Lower leg skin (tissue), 4 donors: ENCODE results near the gene FBXL19. TPM values are rescaled to one million over a fixed set of nuclear protein-coding genes. Genes with fewer than 3 reads are reported as not detected.

Experiments used
- DNase-seq, 2 donors: peaks; one replicate each; pipeline ENCODE4 v3.0.0-alpha.2; 2019; ENCODE audit warnings: low spot score in 2 of 2
- H3K4me3 ChIP-seq: fragments of 200-600 bp; sonication (generic); 2 replicates; pipeline ENCODE4 v1.5.1; 2017; ENCODE audit warnings: mild to moderate bottlenecking, low read depth; ENCODE audit not compliant: poor library complexity, severe bottlenecking
- POLR2A ChIP-seq, 2 donors: fragments of 450-650 bp; IDR thresholded peaks; one replicate each; pipeline ENCODE4 v1.6.1; 2016 to 2017; ENCODE audit warnings: antibody characterized with exemption in 2 of 2, mild to moderate bottlenecking in 1 of 2, moderate library complexity in 1 of 2
- WGBS, 2 donors: methylation state at CpG; one replicate each; pipeline ENCODE4 v1.1.5; 2018; 5-methylcytosine and 5-hydroxymethylcytosine counted together
- intact Hi-C: fragments of 100-400 bp; cut with DNase I; formaldehyde crosslinking; loops from one replicate; pipeline ENCODE4 v1.15.0; 2023; ENCODE audit warnings: low total_unique reads
- total RNA-seq, 4 donors: library from RNA; depleted of rRNA; stranded (reverse); fragments of >200 nt; gene quantifications; one replicate each; pipeline ENCODE4 v1.1.0, GENCODE V29; 2016
- TF ChIP-seq, protein P1 (sequence below), 3 donors: fragments of 450-650 bp; IDR thresholded peaks; one replicate each; pipeline ENCODE4 v1.5.1; 2016; ENCODE audit warnings: antibody characterized with exemption in 3 of 3, mild to moderate bottlenecking in 3 of 3, moderate library complexity in 2 of 3

FBXL19 gene
- total RNA-seq, 4 donors from 2014 or later: 17.7 to 25.1 (median 22.1) TPM

DNA sequence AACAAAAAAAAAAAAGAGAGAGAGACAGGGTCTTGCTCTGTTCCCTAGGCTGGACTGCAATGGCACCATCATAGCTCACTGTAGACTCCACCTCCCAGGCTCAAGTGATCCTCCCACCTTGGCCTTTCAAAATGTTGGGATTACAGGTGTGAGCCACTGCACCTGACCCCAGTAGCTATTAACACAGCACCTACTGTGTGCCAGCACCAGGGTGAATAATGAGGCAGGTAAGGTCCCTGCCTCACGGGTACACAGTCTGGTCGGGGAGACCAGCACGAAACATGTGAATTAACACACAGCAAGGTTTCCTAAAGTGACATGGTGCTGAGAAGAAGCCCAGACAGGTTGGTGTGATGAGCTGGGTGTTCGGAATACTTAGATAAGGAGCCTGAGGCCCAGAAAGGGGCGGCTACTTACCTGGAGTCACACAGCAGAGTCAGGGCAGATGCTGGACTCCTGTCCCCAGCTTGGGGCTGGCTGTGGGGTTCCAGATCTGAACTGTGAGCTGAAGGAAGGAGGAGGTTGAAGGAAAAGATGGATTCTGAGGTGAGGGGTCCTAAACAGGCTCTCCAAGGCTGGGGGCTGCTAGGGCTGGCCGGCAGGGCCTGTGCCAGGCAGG lies 10.5 kb upstream of the FBXL19 start:
- no peak for TF ChIP-seq POLR2A (IDR thresholded peaks at IDR 0.05)
- TF ChIP-seq, protein P1, sequence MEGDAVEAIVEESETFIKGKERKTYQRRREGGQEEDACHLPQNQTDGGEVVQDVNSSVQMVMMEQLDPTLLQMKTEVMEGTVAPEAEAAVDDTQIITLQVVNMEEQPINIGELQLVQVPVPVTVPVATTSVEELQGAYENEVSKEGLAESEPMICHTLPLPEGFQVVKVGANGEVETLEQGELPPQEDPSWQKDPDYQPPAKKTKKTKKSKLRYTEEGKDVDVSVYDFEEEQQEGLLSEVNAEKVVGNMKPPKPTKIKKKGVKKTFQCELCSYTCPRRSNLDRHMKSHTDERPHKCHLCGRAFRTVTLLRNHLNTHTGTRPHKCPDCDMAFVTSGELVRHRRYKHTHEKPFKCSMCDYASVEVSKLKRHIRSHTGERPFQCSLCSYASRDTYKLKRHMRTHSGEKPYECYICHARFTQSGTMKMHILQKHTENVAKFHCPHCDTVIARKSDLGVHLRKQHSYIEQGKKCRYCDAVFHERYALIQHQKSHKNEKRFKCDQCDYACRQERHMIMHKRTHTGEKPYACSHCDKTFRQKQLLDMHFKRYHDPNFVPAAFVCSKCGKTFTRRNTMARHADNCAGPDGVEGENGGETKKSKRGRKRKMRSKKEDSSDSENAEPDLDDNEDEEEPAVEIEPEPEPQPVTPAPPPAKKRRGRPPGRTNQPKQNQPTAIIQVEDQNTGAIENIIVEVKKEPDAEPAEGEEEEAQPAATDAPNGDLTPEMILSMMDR (IDR thresholded peaks at IDR 0.05): no peak
- no peak for DNase-seq
- intact Hi-C loops: no loop called here
- 84 to 89% methylated on average over 6 of the region's 6 CpGs for WGBS, 2 donors
- no peak overlapping the region for H3K4me3 ChIP-seq

DNA sequence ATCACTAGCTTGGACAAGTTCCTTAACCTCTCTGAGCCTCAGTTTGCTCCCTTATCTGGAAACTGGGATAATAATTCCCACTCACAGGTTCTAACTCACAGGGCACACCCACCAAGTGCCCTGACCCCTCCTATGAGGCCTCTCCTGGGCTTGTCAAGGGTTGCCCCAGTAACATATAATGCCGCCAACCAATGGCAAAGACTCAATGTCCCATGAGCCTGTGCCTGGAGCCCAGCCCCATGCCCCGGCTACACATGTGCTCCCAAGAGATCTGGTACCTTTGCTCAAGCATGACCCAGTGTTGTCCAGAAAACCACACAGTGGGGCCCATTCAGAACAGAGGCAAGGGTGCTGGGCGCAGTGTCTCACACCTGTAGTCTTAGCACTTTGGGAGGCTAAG lies 8.5 kb upstream of the FBXL19 start:
- intact Hi-C loops: no loop called here

DNA sequence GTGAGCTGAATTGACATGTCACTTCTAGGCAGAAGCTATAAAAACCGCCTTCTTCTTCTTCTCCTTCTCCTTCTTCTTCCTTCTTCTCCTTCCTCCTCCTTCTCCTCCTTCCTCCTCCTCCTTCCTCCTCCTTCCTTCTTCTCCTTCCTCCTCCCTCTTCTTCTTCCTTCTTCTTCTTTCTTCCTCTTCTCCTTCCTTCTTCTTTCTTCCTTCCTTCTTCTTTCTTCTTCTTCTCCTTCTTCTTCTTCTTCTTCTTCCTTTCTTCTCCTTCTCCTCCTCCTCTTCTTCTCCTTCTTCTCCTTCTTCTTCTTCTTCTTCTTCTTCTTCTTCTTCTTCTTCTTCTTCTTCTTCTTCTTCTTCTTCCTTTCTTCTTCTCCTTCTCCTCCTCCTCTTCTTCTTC lies 4.8 kb upstream of the FBXL19 start:
- TF ChIP-seq, protein P1 (IDR thresholded peaks at IDR 0.05): no peak
- no peak for TF ChIP-seq POLR2A (IDR thresholded peaks at IDR 0.05)
- WGBS, 2 donors: 91 to 92% methylated on average over 1 of the region's 1 CpG
- no peak overlapping the region for H3K4me3 ChIP-seq
- intact Hi-C loops: no loop called here
- DNase-seq: no peak

More for the DNA sequence above, 8.5 kb upstream of the FBXL19 start:
- H3K4me3 ChIP-seq: no peak overlapping the region
- no peak for DNase-seq
- WGBS, 2 donors: 68 to 81% methylated on average over 3 of the region's 3 CpGs
- TF ChIP-seq POLR2A (IDR thresholded peaks at IDR 0.05): no peak
- TF ChIP-seq, protein P1 (IDR thresholded peaks at IDR 0.05): no peak

DNA sequence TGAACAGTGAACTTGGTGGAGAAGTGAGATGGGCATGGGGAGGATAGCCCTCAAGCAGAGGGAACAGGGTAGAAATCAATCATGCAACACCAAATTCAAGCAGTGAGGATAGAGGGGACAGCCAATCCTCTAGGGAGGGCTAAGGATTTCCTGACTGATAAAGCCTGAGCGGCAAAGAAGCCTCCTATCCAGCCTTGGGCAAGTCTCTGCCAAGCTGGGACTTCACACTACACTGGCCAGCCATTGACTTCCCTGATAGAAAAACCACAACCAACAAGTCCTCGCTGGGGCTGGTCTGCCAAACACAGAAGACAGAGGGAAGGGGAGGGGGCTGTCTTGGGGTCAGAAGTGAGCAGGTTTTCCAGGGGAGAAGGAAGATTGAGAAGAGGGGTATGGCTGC lies 2.5 kb upstream of the FBXL19 start:
- DNase-seq: no peak
- TF ChIP-seq, protein P1 (IDR thresholded peaks at IDR 0.05): no peak
- TF ChIP-seq POLR2A (IDR thresholded peaks at IDR 0.05): no peak
- intact Hi-C loops: loop anchor here (1.0 kb wide), 1 partner anchor 76 kb away; no protein-coding TSS in a partner anchor
- no peak overlapping the region for H3K4me3 ChIP-seq
- WGBS, 2 donors: 75 to 77% methylated on average over 2 of the region's 2 CpGs

DNA sequence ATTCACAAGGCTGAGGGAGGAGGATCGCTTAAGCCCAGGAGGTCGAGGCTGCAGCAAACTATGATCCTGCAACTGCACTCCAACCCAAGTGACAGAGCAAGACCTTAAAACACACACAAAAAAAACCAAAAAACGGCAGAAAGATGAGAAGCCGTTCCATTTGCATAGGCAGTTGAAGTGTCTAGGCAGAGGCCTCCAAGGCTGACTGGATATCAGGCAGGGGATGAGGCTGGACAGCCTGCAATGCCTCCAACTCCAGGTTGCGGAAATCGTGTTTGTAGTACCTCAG lies 2.0 kb upstream of the FBXL19 start:
- intact Hi-C loops: no loop called here

More for the DNA sequence above, 2.0 kb upstream of the FBXL19 start:
- no peak overlapping the region for H3K4me3 ChIP-seq
- WGBS, 2 donors: 22 to 24% methylated on average over 6 of the region's 6 CpGs
- no peak for TF ChIP-seq POLR2A (IDR thresholded peaks at IDR 0.05)
- TF ChIP-seq, protein P1 (IDR thresholded peaks at IDR 0.05): no peak
- DNase-seq: no peak
